GM06990 (cell line): ENCODE measurements around the gene ERVW-1.
"Not testable (repeated sequence)": the region's sequence is repeated elsewhere in the genome, so short reads cannot be mapped to it uniquely, and the experiment has no call there.

Source experiments
- DNase-seq: peaks from one replicate; pipeline ENCODE4 v3.0.0-alpha.2; 2011; ENCODE audit not compliant: insufficient read length; ENCODE audit errors: extremely low read depth
- H3K27me3 ChIP-seq: replicated peaks from 2 replicates; pipeline ENCODE4 v1.6.0; 2011; ENCODE audit warnings: low read length; ENCODE audit not compliant: control insufficient read depth, insufficient read depth
- H3K36me3 ChIP-seq: 2 replicates; pipeline ENCODE4 v1.5.1; 2011; ENCODE audit warnings: low read length; ENCODE audit not compliant: control insufficient read depth, insufficient read depth
- H3K4me3 ChIP-seq: replicated peaks from 2 replicates; pipeline ENCODE4 v1.5.1; 2011; ENCODE audit warnings: low read depth, mild to moderate bottlenecking, control low read depth, low read length
- CTCF ChIP-seq: IDR thresholded peaks from 2 replicates; pipeline ENCODE4 v1.5.1; 2011; ENCODE audit warnings: low read length, control low read depth, mild to moderate bottlenecking, inconsistent platforms; ENCODE audit not compliant: insufficient read depth, poor library complexity, severe bottlenecking

The ERVW-1 gene

GRCh38 chr7:92478095-92478494 is 349 bp upstream of the ERVW-1 start:
- H3K36me3 ChIP-seq = no peaks in the 10 kb centered on the region
- no peak for TF ChIP-seq CTCF
- no peak for DNase-seq
- no peak overlapping the region for H3K4me3 ChIP-seq
- no peaks in the 10 kb centered on the region for H3K27me3 ChIP-seq

GRCh38 chr7:92475851-92476590 is 1.7 kb downstream of the ERVW-1 start:
- not testable (repeated sequence) for H3K4me3 ChIP-seq, H3K27me3 ChIP-seq, DNase-seq, H3K36me3 ChIP-seq

- H3K4me3 ChIP-seq, H3K27me3 ChIP-seq, H3K36me3 ChIP-seq, DNase-seq: not testable (repeated sequence)
Measured at GRCh38 chr7:92475261-92475770, 2.4 kb downstream of the ERVW-1 start.

- H3K36me3 ChIP-seq, DNase-seq, H3K27me3 ChIP-seq, H3K4me3 ChIP-seq: not testable (repeated sequence)
Measured at GRCh38 chr7:92473989-92474388, 3.8 kb downstream of the ERVW-1 start.

- H3K36me3 ChIP-seq, H3K4me3 ChIP-seq, H3K27me3 ChIP-seq: not testable (repeated sequence)
Measured at GRCh38 chr7:92468589-92468988, 9.2 kb downstream of the ERVW-1 start.

GRCh38 chr7:92466682-92467081 is 11.1 kb downstream of the ERVW-1 start:
- Histone ChIP-seq H3K27me3 (no peaks in the 10 kb centered on the region), H3K4me3 (no peak overlapping the region), H3K36me3 (no peaks in the 10 kb centered on the region)
- no peak for TF ChIP-seq CTCF
- no peak for DNase-seq

More at GRCh38 chr7:92468589-92468988, 9.2 kb downstream of the ERVW-1 start:
- not testable (repeated sequence) for DNase-seq

GRCh38 chr7:92464515-92464914 is 13.2 kb downstream of the ERVW-1 start:
- TF ChIP-seq CTCF = no peak
- no peak for DNase-seq
- Histone ChIP-seq H3K36me3 (no peaks in the 10 kb centered on the region), H3K27me3 (no peaks in the 10 kb centered on the region), H3K4me3 (no peak overlapping the region)

- Histone ChIP-seq H3K27me3 (no peaks in the 10 kb centered on the region), H3K4me3 (no peak overlapping the region), H3K36me3 (no peaks in the 10 kb centered on the region; the same call in 1 of the 2 replicates)
- TF ChIP-seq CTCF = no peak
- DNase-seq = no peak
Measured at GRCh38 chr7:92462560-92462959, 15.2 kb downstream of the ERVW-1 start.
